Mucosa of stomach (tissue), 1 donor: ENCODE results near the gene SRC.

ENCODE experiments used
- H3K27me3 ChIP-seq: one replicate; pipeline ENCODE4 v1.7.0; 2013; ENCODE audit warnings: mild to moderate bottlenecking, low read length; ENCODE audit not compliant: control insufficient read depth, insufficient read depth
- H3K36me3 ChIP-seq: one replicate; pipeline ENCODE4 v1.7.0; 2013; ENCODE audit warnings: low read length; ENCODE audit not compliant: control insufficient read depth, insufficient read depth
- H3K4me1 ChIP-seq: one replicate; pipeline ENCODE4 v1.7.0; 2013; ENCODE audit warnings: mild to moderate bottlenecking, low read length; ENCODE audit not compliant: control insufficient read depth, insufficient read depth
- H3K4me3 ChIP-seq: one replicate; pipeline ENCODE4 v1.7.0; 2013; ENCODE audit warnings: low read length
- H3K9ac ChIP-seq: one replicate; pipeline ENCODE4 v1.7.0; 2013; ENCODE audit warnings: mild to moderate bottlenecking, low read length, moderate library complexity
- H3K9me3 ChIP-seq: one replicate; pipeline ENCODE4 v1.7.0; 2013; ENCODE audit warnings: mild to moderate bottlenecking, low read length, moderate library complexity; ENCODE audit not compliant: control insufficient read depth
- donor health status: Pancreatic carcinoma.

SRC gene

DNA sequence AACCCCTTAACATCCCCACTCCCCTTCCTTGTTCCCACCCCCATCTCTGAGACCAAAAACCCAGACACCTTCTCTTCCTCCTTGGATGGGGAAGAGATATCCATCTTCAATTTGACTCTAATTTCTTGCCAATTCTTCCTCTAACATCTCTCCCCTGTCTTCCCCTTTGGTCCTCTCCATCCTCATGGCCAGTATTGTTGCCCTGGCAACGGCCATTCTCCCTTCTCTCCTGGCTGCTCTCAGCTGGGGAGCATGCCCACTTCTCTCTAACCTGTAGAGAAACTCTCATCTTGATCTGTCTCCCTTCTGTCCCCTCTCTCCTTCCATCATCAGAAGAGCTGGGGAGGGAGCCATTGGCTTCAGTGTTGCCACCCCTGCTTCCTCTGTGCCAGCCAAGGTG is 86.7 kb downstream of the SRC start:
- peaks cover 11% of the 10 kb centered on the region for H3K27me3 ChIP-seq
- H3K9me3 ChIP-seq: no peaks in the 10 kb centered on the region
- no peak overlapping the region for H3K9ac ChIP-seq
- no peaks in the 10 kb centered on the region for H3K4me1 ChIP-seq
- no peak overlapping the region for H3K4me3 ChIP-seq
- no peaks in the 10 kb centered on the region for H3K36me3 ChIP-seq

DNA sequence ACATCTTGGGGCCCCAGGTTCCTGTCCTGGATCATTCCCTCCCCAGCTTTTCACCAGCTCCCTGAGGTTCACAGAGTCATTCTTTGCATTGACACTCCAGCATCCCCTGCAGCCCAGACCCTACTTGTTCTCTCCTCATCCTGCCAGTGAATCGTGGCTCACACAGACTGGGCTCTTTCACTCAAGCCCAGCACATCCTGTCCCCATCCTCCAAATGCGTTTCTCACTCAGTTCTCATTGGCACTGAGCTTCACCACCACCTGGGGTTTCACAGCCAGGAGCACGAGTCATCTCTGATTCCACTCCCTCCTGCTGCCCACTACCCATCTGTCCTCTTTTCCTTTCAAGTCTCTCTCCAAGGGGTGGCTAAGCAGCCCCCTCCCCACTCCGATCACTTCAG is 89.7 kb downstream of the SRC start:
- Histone ChIP-seq H3K36me3 (no peaks in the 10 kb centered on the region), H3K27me3 (peaks cover 8% of the 10 kb centered on the region), H3K9me3 (no peaks in the 10 kb centered on the region), H3K4me3 (no peak overlapping the region), H3K4me1 (no peaks in the 10 kb centered on the region), H3K9ac (no peak overlapping the region)

DNA sequence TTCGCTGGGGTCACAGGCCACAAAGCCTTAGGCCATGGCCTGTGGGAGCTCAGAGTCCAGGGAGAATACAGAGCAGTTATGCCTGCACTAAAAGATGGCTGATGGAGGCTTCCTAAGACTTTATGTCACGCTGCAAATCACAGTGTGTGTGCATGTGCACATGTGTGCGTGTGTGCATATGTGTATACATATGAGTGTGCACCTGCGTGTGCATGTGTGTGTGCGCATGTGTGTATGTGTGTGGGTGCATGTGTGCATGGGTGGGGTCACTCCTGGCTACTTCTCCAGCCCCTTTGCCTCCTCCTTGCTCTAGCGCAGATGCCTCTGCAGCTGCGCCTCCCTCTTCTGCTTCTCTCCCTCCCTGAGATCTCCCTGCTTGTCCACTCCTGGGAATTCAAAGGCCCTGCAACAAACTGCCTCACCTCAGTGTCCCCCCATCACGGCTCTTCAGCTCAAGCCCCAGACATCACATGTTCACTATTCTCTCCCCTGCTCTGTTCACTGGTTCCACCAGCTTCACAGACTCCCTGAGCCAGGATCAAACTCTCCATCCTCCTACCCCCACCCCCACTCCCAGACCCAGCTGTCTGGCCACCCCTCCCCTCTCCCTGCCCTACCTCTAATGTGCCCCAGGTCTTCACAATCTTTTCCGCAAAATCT is 90.7 kb downstream of the SRC start:
- Histone ChIP-seq H3K4me3 (no peak overlapping the region), H3K4me1 (no peaks in the 10 kb centered on the region), H3K9ac (no peak overlapping the region), H3K9me3 (no peaks in the 10 kb centered on the region), H3K36me3 (no peaks in the 10 kb centered on the region), H3K27me3 (peaks cover 4% of the 10 kb centered on the region)

GRCh38 chr20:37437676-37438075 is 91.7 kb downstream of the SRC start:
- no peaks in the 10 kb centered on the region for H3K9me3 ChIP-seq
- no peak overlapping the region for H3K9ac ChIP-seq
- no peak overlapping the region for H3K4me3 ChIP-seq
- H3K36me3 ChIP-seq: no peaks in the 10 kb centered on the region
- H3K27me3 ChIP-seq: peaks cover 4% of the 10 kb centered on the region
- no peaks in the 10 kb centered on the region for H3K4me1 ChIP-seq

DNA sequence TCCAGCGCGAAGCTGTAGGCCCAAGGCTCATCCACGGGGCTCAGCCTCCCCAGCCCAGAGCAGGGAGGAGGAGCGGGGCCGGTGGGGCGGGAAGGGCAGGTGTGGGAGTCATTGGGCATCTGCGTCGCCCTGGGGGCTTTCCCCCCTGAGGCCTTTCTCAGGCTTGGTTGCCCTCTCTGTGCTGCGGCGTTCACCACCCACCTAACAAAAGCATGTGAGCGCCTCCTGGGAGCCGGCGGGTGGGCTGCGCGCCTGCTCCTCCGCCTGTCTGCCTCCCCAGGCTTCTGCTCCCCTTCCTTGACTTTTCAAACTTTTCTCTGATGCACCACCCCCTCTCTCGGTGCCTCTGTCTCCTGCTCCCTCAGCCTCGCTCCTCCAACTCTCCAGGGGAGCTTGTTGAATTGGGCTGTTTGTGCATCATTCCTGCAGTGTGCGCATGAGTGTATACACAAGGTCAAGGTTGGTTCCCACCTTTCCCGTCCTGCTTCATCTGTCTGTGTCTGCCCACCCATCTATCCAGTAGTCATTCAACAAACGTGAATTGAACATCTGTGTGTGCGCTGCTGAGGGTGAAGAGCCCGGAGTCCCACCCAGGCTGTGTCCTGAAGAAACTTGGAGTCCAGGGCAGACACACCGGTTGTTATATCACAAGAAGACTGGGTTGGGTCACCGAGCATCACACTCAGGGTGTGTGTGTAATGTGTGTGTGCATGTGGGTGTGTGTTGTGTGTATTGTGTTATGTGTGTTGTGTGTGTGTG is 92.7 kb downstream of the SRC start:
- Histone ChIP-seq H3K4me1 (no peaks in the 10 kb centered on the region), H3K36me3 (no peaks in the 10 kb centered on the region), H3K4me3 (no peak overlapping the region), H3K9ac (no peak overlapping the region), H3K27me3 (no peaks in the 10 kb centered on the region), H3K9me3 (no peaks in the 10 kb centered on the region)

GRCh38 chr20:37439223-37439933 is 93.4 kb downstream of the SRC start:
- Histone ChIP-seq H3K4me1 (no peaks in the 10 kb centered on the region), H3K4me3 (no peak overlapping the region), H3K9ac (no peak overlapping the region), H3K27me3 (no peaks in the 10 kb centered on the region), H3K9me3 (no peaks in the 10 kb centered on the region), H3K36me3 (no peaks in the 10 kb centered on the region)

DNA sequence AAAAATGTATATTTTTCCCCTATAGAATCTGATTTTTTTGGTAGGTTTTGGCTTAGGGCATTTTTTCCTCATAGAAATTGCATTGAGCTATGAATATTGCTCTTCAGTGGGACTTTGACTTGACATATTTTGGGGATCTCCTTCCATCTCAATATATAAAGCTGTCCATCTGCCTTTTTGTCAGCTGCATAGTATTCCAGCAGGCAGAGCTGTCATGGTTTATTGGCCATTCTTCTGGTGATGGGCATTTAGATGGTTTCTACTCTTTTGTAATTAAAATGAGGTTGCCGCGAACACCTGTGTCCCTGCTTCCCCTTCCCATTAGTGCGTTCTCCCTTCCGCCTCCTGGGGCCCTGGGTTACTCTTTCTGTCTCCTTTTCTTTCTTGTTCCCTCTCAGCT is 95.1 kb downstream of the SRC start:
- no peaks in the 10 kb centered on the region for H3K9me3 ChIP-seq
- no peaks in the 10 kb centered on the region for H3K27me3 ChIP-seq

GRCh38 chr20:37442547-37442946 is 96.6 kb downstream of the SRC start:
- no peak overlapping the region for H3K9ac ChIP-seq
- H3K4me1 ChIP-seq: no peaks in the 10 kb centered on the region
- no peaks in the 10 kb centered on the region for H3K9me3 ChIP-seq
- H3K36me3 ChIP-seq: no peaks in the 10 kb centered on the region
- no peak overlapping the region for H3K4me3 ChIP-seq
- no peaks in the 10 kb centered on the region for H3K27me3 ChIP-seq

More for the DNA sequence above, 95.1 kb downstream of the SRC start:
- no peaks in the 10 kb centered on the region for H3K4me1 ChIP-seq
- no peaks in the 10 kb centered on the region for H3K36me3 ChIP-seq
- H3K9ac ChIP-seq: no peak overlapping the region
- no peak overlapping the region for H3K4me3 ChIP-seq

- Histone ChIP-seq H3K27me3 (no peaks in the 10 kb centered on the region), H3K9me3 (no peaks in the 10 kb centered on the region), H3K9ac (no peak overlapping the region), H3K4me1 (no peaks in the 10 kb centered on the region), H3K4me3 (no peak overlapping the region), H3K36me3 (no peaks in the 10 kb centered on the region)
Observed at GRCh38 chr20:37442986-37443385, 97.0 kb downstream of the SRC start.

DNA sequence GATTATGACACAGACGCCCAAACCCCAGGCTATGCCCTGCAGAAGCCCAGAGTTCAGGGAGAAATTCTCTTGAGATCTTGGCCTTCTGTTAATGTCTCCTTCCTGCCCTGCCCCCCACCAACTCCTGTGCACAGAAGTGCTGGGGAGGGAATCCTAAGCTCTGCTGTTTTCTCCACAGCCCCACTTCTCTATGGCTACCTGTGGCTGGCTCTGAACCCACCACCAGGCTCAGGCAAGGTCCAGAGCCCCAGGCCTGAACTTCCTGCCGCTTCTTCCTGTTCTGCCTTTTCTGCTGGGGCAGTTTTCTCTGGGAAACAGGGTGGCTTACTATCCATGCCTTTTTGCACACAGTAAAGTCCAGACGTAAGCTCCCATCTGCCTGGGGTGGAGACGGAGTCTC is 97.7 kb downstream of the SRC start:
- H3K4me1 ChIP-seq: no peaks in the 10 kb centered on the region
- H3K4me3 ChIP-seq: no peak overlapping the region
- H3K9ac ChIP-seq: no peak overlapping the region
- no peaks in the 10 kb centered on the region for H3K9me3 ChIP-seq
- no peaks in the 10 kb centered on the region for H3K36me3 ChIP-seq
- no peaks in the 10 kb centered on the region for H3K27me3 ChIP-seq

DNA sequence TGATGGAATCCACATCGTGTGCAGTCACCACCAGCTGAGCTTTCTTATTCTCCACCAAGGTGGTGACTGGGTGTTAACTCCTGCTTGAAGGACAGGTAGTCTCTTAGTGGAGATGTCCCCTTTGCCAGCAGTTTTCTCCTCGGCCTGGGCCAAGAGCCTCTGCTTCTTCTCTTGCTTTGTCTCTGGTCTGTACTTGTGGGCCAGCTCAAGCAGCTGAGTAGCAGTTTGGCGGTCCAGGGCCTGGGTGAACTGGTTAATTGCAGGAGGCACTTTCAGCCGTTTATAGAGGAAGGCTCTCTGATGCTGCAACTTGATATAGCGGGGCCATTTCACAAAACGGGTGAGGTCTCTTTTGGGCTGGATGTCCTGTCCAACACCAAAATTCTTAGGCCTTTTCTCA is 99.1 kb downstream of the SRC start:
- H3K9me3 ChIP-seq: no peaks in the 10 kb centered on the region
- H3K4me1 ChIP-seq: no peaks in the 10 kb centered on the region
- H3K27me3 ChIP-seq: no peaks in the 10 kb centered on the region
- H3K4me3 ChIP-seq: no peak overlapping the region
- H3K36me3 ChIP-seq: no peaks in the 10 kb centered on the region
- no peak overlapping the region for H3K9ac ChIP-seq

DNA sequence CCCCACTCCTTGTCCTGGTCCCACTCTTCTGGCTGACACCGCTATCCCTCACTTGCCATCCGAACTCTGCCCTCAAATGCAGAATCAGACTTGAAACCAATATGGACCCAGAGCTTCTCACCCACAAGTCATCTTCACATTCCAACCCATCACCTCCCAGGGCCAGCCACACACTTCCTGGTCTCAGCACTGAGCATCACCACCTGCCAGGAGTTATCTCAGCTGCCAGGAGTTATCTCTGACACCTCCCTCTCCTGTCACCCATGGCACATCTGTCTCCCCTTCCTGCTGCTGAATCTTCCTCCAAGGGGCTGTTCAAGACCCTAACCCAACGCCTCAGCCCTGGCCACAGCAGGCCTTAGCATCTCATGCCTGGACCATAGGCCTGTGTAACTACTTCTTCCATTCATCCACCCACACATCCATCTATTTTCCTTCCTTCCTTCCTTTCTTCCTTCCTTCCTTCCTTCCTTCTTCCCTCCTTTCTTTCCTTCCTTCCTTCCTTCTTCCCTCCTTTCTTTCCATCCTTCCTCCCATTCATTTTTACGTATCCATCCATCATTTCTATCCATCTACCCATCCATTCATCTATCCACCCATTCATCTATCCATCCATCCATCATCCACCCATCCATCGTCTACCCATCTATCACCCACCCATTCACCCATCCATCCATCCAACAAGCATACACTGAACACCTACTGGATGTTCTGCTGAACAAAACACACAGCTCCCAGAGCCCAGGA is 100.5 kb downstream of the SRC start:
- H3K4me1 ChIP-seq: no peaks in the 10 kb centered on the region
- no peaks in the 10 kb centered on the region for H3K36me3 ChIP-seq
- H3K27me3 ChIP-seq: no peaks in the 10 kb centered on the region
- H3K9ac ChIP-seq: no peak overlapping the region
- H3K9me3 ChIP-seq: no peaks in the 10 kb centered on the region
- H3K4me3 ChIP-seq: no peak overlapping the region
